BJ (cell line): ENCODE results near the gene WWC1. TPM values are rescaled to one million over a fixed set of nuclear protein-coding genes. Genes with fewer than 3 reads are reported as not detected.

Experiments
- CTCF ChIA-PET: fragments of 350-600 bp; formaldehyde crosslinking; extraction: SDS; loops from one replicate; lab custom pipeline; 2021; ENCODE audit warnings: antibody characterized with exemption, inconsistent platforms; lab: Yijun Ruan, JAX
- POLR2A ChIA-PET: fragments of 300-600 bp; sonication (Branson Sonifier 250); formaldehyde crosslinking; extraction: SDS; loops from one replicate; lab custom pipeline; 2021; ENCODE audit warnings: antibody characterized with exemption; lab: Charles Lee
- DNase-seq: peaks from one replicate; pipeline ENCODE4 v3.0.0-alpha.2; 2011; ENCODE audit warnings: low read depth
- H3K27me3 ChIP-seq: 2 replicates; pipeline ENCODE4 v1.6.0; 2011; ENCODE audit warnings: low read length; ENCODE audit not compliant: control insufficient read depth, insufficient read depth
- H3K36me3 ChIP-seq: 2 replicates; pipeline ENCODE4 v1.5.1; 2011; ENCODE audit warnings: low read length; ENCODE audit not compliant: control insufficient read depth, insufficient read depth
- H3K4me3 ChIP-seq: 2 replicates; pipeline ENCODE4 v1.5.1; 2011; ENCODE audit warnings: low read depth, mild to moderate bottlenecking, control low read depth, low read length
- polyA plus RNA-seq: library from polyadenylated mRNA; depleted of rRNA; stranded (reverse); fragments of >200 nt; gene quantifications from 2 replicates; pipeline ENCODE4 v1.2.3, GENCODE V29; 2011
- TF ChIP-seq, protein P1 (sequence below): IDR thresholded peaks from 2 replicates; pipeline ENCODE4 v1.5.1; 2011; ENCODE audit warnings: low read depth, mild to moderate bottlenecking, control low read depth, inconsistent platforms, low read length, moderate library complexity; ENCODE audit not compliant: insufficient read depth

WWC1 gene
- polyA plus RNA-seq, 1 experiment, result 1.4 TPM

DNA sequence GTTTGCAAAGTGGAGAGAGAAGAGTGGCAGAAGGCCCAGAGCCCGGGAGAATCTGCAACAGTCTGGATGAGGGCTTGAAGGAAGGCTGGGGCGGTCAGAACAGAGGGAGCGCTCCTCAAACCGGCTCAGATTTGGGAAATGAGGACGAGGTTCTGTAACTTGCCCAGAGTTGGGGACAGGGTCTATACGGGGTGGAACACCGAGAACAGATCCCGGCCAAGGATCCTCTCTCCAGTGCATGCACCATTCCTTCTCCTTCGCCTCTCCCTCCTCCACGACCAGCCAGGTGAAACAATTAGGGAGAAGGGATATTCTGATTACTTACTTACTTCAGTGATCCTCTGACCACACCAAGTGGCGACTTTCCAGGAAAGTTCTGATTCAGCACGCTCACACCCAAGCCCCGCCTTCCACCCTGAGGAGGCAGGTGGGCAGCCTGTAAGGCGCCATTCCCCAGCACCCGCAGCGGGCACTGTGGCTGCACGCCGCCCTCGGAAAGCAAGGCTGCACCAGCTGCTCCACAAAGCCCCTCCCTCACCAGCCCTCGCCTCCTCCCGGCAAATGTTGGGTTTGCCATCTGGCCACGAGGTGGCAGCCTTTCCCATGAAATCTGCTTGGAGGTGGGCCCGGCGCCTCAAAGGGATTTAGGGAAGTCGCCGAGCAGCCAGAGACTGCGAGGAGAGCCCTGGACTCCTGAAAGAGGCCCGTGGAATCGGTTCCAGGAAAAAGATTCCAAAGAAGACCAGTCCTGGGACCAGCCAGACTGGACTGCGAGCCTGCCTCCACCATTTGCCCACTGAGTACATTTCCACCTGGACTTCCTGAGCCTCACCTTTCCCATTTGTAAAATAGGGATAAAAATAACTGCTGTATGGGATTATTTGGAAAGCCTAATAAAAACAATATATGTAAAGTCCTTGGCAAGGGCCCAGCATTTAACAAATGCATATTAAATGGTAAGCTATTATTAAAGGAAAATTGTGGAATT lies 22.2 kb upstream of the WWC1 start:
- DNase-seq, result no peak
- ChIA-PET POLR2A (interaction anchor here (0.7 kb wide), 1 partner anchor 1147 kb away, joined by 3 read pairs; no protein-coding TSS in a partner anchor), CTCF (interaction anchor here (0.7 to 3.0 kb wide), 12 partner anchors 9 to 707 kb away, joined by 3 to 17 read pairs (median 4); partner anchors contain the start of gene RARS1)
- TF ChIP-seq, protein P1, sequence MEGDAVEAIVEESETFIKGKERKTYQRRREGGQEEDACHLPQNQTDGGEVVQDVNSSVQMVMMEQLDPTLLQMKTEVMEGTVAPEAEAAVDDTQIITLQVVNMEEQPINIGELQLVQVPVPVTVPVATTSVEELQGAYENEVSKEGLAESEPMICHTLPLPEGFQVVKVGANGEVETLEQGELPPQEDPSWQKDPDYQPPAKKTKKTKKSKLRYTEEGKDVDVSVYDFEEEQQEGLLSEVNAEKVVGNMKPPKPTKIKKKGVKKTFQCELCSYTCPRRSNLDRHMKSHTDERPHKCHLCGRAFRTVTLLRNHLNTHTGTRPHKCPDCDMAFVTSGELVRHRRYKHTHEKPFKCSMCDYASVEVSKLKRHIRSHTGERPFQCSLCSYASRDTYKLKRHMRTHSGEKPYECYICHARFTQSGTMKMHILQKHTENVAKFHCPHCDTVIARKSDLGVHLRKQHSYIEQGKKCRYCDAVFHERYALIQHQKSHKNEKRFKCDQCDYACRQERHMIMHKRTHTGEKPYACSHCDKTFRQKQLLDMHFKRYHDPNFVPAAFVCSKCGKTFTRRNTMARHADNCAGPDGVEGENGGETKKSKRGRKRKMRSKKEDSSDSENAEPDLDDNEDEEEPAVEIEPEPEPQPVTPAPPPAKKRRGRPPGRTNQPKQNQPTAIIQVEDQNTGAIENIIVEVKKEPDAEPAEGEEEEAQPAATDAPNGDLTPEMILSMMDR, result peak; percentile 88
- no peaks in the 10 kb centered on the region for H3K36me3 ChIP-seq
- H3K4me3 ChIP-seq, result peak overlapping the region; percentile 30
- peaks cover 2% of the 10 kb centered on the region for H3K27me3 ChIP-seq

DNA sequence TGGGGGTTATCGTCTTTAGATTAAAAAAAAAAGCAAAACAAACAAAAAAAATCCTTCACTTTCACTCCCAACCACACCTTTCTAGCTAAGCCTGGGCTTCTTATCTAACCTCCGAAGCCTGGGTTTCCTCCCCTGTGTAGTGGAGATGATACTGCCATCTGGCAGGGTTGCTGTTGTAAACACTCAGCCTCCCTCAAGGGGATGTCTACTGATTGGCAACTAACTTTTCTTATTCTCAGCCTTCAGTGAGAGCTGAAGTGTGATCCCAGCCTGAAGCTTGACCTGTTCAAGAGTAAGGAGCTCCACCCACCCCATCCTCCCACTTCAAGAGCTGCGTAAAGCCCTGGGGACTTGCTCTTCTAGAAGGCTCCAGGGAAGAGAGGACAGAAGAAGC lies 21.5 kb upstream of the WWC1 start:
- ChIA-PET CTCF (interaction anchor here (0.7 to 3.0 kb wide), 7 partner anchors 9 to 706 kb away, joined by 3 to 17 read pairs (median 5); partner anchors contain the start of gene RARS1), POLR2A (interaction anchor here (0.6 to 0.7 kb wide), 2 partner anchors 469 to 1147 kb away, joined by 3 read pairs; no protein-coding TSS in a partner anchor)
- no peak for DNase-seq
- H3K4me3 ChIP-seq, result no peak overlapping the region
- TF ChIP-seq, protein P1, result no peak
- H3K27me3 ChIP-seq, result peaks cover 4% of the 10 kb centered on the region
- H3K36me3 ChIP-seq, result no peaks in the 10 kb centered on the region

DNA sequence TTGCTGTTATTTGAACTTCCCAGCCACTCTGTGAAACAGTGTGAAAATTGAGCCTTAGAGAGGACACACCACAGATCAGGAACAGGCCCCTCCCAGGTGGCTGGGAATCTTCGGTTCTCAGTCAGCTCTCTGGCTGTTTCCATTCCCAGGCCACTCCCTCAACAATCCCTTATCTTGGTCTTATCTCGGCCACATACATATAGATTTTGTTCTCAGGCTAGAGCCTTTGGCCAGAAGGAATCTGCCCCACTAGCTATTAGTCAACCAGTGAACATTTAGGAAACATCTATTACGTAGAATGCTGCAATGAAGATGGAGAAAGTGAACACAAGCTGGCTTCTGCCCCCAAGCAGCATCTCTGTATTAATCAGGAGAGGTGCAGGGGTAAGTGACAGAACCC lies 21.0 kb upstream of the WWC1 start:
- ChIA-PET POLR2A (interaction anchor here (0.6 kb wide), 1 partner anchor 469 kb away, joined by 3 read pairs; no protein-coding TSS in a partner anchor), CTCF (interaction anchor here (1.0 to 3.0 kb wide), 4 partner anchors 8 to 225 kb away, joined by 4 to 12 read pairs (median 6); no protein-coding TSS in a partner anchor)
- TF ChIP-seq, protein P1, result no peak
- no peaks in the 10 kb centered on the region for H3K36me3 ChIP-seq
- peaks cover 4% of the 10 kb centered on the region for H3K27me3 ChIP-seq
- H3K4me3 ChIP-seq, result no peak overlapping the region
- DNase-seq, result no peak

DNA sequence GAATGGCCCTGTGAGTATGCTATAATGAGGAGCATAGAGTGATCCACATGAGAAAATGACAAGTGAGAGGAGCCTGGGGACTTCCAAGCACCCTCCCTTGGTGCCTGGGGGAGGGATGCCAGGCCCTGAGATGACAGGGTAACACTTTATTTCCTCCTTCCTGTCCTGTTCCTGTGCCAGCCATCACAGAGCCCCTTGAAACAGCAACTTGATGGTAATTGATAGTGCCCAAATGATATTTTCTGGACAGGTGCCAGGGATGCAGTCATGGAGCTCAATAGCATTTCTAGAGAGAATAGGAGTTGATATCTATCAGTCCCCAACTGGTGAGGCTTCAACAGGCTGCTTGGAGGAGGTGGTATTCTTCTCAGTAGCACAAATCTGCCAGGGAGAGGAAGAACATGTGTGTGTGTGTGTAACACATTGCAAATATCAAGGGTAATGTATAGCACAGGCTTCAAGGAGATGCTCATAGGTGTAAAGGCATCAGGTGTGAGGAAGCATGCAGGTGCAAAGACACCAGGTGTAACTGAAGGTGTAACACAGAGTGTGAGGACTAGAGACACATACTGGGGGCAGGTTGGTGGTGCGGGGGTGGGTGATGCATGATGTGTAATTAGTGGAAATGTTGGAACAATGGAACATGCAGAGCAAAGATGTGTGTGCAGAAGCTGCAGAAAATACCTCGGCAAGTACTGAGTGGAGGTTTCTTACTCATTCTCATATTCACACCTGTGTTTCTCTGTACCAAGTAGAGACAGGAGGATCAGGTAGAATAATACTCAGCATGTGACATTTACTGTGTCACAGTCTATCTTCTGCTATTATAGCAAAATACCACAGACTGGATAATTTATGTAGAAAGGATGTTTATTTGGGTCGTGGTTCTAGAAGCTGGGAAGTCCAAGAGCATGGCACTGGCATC lies 18.1 kb upstream of the WWC1 start:
- peaks cover 11% of the 10 kb centered on the region for H3K27me3 ChIP-seq
- TF ChIP-seq, protein P1, result no peak
- H3K4me3 ChIP-seq, result no peak overlapping the region
- CTCF ChIA-PET, result interaction anchor here (0.6 to 1.2 kb wide), 2 partner anchors 9 to 1331 kb away, joined by 3 to 7 read pairs; no protein-coding TSS in a partner anchor
- H3K36me3 ChIP-seq, result no peaks in the 10 kb centered on the region
- DNase-seq, result no peak
- POLR2A ChIA-PET, result no interaction called here
